ENCODE measurements around the gene ARF1.

The ARF1 gene

GRCh38 chr1:228071839-228072657, 10.5 kb upstream of the ARF1 start:
- DNase-seq: no peak

GRCh38 chr1:228072658-228073043, 9.9 kb upstream of the ARF1 start:
- DNase-seq: no peak

- DNase-seq: no peak
Measured at GRCh38 chr1:228073061-228073856, 9.2 kb upstream of the ARF1 start.

GRCh38 chr1:228073857-228074545, 8.5 kb upstream of the ARF1 start:
- no peak for DNase-seq

GRCh38 chr1:228074954-228075730, 7.4 kb upstream of the ARF1 start:
- DNase-seq: no peak

- no peak for DNase-seq
Measured at GRCh38 chr1:228075801-228076271, 6.7 kb upstream of the ARF1 start.

- no peak for DNase-seq
Measured at GRCh38 chr1:228076796-228077430, 5.6 kb upstream of the ARF1 start.

- DNase-seq: no peak
Measured at GRCh38 chr1:228077565-228078330, 4.8 kb upstream of the ARF1 start.

GRCh38 chr1:228079013-228079412, 3.5 kb upstream of the ARF1 start:
- DNase-seq: no peak

GRCh38 chr1:228079601-228080263, 2.8 kb upstream of the ARF1 start:
- DNase-seq: no peak

GRCh38 chr1:228081144-228081543, 1.4 kb upstream of the ARF1 start:
- no peak for DNase-seq

- DNase-seq: no peak
Measured at GRCh38 chr1:228081578-228082213, 812 bp upstream of the ARF1 start.

GRCh38 chr1:228082918-228083870, 686 bp downstream of the ARF1 start:
- no peak for DNase-seq

GRCh38 chr1:228083871-228084278, 1.4 kb downstream of the ARF1 start:
- DNase-seq: no peak

GRCh38 chr1:228084325-228084724, 1.8 kb downstream of the ARF1 start:
- no peak for DNase-seq

GRCh38 chr1:228084797-228085196, 2.3 kb downstream of the ARF1 start:
- DNase-seq: no peak

GRCh38 chr1:228085287-228085951, 2.9 kb downstream of the ARF1 start:
- DNase-seq: peak; percentile 56

- peak; percentile 69 for DNase-seq
Measured at GRCh38 chr1:228087771-228088251, 5.3 kb downstream of the ARF1 start.
